Karpas-422 (cell line): ENCODE measurements around the gene REV3L. TPM values are rescaled to one million over a fixed set of nuclear protein-coding genes. Genes with fewer than 3 reads are reported as not detected.
"Not testable (repeated sequence)": the region's sequence is repeated elsewhere in the genome, so short reads cannot be mapped to it uniquely, and the experiment has no call there.

Experiments used
- DNase-seq: peaks from one replicate; pipeline ENCODE4 v3.0.0-alpha.2; 2015
- H2AFZ ChIP-seq: fragments of 200-600 bp; sonication (generic); 2 replicates; pipeline ENCODE4 v1.6.1; 2014; ENCODE audit warnings: antibody characterized with exemption, low read length, mixed read lengths
- H3K27ac ChIP-seq: fragments of 200-600 bp; sonication (generic); 2 replicates; pipeline ENCODE4 v1.5.1; 2014; ENCODE audit warnings: mild to moderate bottlenecking, low read length, moderate library complexity
- H3K27me3 ChIP-seq: fragments of 200-600 bp; sonication (generic); 2 replicates; pipeline ENCODE4 v1.6.1; 2014; ENCODE audit warnings: low read length, mixed read lengths
- H3K36me3 ChIP-seq: fragments of 200-600 bp; sonication (generic); 2 replicates; pipeline ENCODE4 v1.6.1; 2014; ENCODE audit warnings: low read length, mixed read lengths; ENCODE audit not compliant: insufficient read depth
- H3K4me1 ChIP-seq: fragments of 200-600 bp; sonication (generic); 2 replicates; pipeline ENCODE4 v1.6.1; 2014; ENCODE audit warnings: mild to moderate bottlenecking, low read length, mixed read lengths
- H3K4me2 ChIP-seq: fragments of 200-600 bp; sonication (generic); 2 replicates; pipeline ENCODE4 v1.6.1; 2014; ENCODE audit warnings: low read length, low read depth, mild to moderate bottlenecking; ENCODE audit not compliant: poor library complexity, severe bottlenecking
- H3K4me3 ChIP-seq: fragments of 200-600 bp; sonication (generic); 2 replicates; pipeline ENCODE4 v1.5.1; 2014; ENCODE audit warnings: mild to moderate bottlenecking, antibody characterized with exemption, low read length, mixed read lengths
- H3K79me2 ChIP-seq: fragments of 200-600 bp; sonication (generic); 2 replicates; pipeline ENCODE4 v1.6.1; 2014; ENCODE audit warnings: mild to moderate bottlenecking, low read length, mixed read lengths
- H3K9ac ChIP-seq: fragments of 200-600 bp; sonication (generic); 2 replicates; pipeline ENCODE4 v1.6.0; 2014; ENCODE audit warnings: low read length
- H3K9me2 ChIP-seq: fragments of 200-600 bp; sonication (generic), shearing (Covaris generic); replicated peaks from 2 replicates; pipeline ENCODE4 v1.6.0; 2014; ENCODE audit warnings: mild to moderate bottlenecking, low read length, moderate library complexity; ENCODE audit not compliant: insufficient read depth
- H3K9me3 ChIP-seq: fragments of 300-700, 200-600 bp; sonication (generic); 2 replicates; pipeline ENCODE4 v1.6.1; 2014; ENCODE audit warnings: low read length, mixed read lengths
- H4K20me1 ChIP-seq: fragments of 200-600 bp; sonication (generic); 2 replicates; pipeline ENCODE4 v1.6.1; 2014; ENCODE audit warnings: mild to moderate bottlenecking, antibody characterized with exemption, low read length, low read depth; ENCODE audit not compliant: insufficient read depth
- total RNA-seq: library from RNA; depleted of rRNA; stranded (reverse); fragments of >200 nt; shearing (Covaris generic); gene quantifications from 2 replicates; pipeline ENCODE4 v1.2.3, GENCODE V29; 2014; ENCODE audit warnings: low replicate concordance

REV3L gene
- total RNA-seq, 1 experiment from 2014 or later = 64.4 TPM

DNA sequence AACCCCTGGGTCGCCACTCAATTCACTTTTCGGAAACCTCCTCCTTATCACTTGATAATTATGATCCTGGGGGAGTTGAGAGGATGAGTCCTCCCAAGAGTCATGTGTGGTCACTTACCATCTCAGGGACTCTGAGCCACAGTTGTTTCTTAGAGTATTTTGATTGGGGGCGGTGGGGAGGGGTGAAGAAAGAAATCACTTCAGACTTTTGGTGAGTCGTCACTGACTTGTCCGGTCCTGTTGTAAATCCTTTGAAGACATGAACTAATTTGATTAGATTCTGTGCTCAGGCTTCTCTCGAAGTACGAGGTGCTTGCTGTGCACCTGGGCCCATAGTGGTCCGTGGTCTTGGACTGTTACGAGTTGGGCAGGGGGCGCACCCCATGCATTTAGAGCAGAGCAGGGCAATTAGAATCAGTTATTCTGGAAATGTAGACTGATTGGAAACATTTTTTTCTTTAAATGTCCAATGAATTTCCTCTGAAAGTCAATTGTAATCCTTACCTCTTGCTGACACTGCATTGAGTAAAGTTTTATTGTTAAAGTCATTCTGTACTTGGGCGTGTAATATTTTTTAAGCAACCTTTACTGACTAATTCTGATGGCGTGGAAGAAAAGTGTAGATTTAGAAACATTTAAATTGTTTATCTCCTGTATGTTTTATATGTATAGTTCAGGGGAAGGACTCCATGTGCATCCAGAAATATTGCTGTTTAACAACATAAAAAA, 222.3 kb downstream of the REV3L start:
- peak overlapping the region; percentile 59; the same call in 1 of the 2 replicates for H3K27ac ChIP-seq
- peak overlapping the region; percentile 94 for H3K4me2 ChIP-seq
- DNase-seq = no peak

DNA sequence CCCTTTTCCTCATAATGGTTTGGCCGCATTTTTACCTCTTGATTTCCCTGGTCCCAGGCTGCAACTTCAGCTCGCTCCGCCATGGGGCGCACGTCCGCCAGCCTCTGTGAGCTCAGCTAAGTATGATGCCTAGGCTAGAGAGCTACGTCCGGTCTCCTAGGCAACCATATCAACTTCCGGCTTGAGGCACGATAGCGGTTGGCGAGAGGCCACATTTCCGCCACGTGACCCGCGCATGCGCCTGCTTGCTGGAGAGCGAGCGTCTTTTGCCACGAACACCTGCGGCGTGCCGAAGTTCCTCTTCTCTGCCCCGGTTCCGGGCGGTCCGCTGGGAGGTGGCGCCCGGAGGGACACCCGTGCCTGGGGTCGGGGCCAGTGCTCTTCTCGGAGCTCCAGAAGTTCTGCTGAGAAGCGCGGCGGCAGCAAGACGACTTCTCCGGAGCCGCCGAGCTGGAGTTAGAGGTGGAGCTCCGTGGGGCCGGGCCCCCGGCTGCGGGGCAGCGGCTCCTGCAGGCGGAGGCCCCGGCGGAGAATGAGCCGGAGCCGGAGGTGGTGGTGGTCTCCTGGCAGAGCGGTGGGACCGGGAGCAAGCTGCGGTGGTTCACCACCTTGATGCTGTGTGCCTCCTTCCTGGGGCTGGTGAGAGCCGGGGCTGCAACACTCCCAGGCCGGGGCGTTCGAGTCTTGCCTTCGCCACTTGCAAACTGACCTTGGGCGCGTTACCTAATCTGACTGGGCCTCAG, 223.8 kb downstream of the REV3L start:
- Histone ChIP-seq H3K4me1 (peaks cover 23% of the 10 kb centered on the region), H3K4me2 (peak overlapping the region; percentile 94)

More for the DNA sequence above, 222.3 kb downstream of the REV3L start:
- Histone ChIP-seq H3K9me2 (no peaks in the 10 kb centered on the region), H3K4me1 (peaks cover 23% of the 10 kb centered on the region), H3K9ac (peak overlapping the region; percentile 95), H2AFZ (no peak overlapping the region), H3K4me3 (peak overlapping the region; percentile 100), H3K36me3 (peaks cover 16% of the 10 kb centered on the region; the same call in 1 of the 2 replicates), H3K9me3 (no peaks in the 10 kb centered on the region), H3K27me3 (no peaks in the 10 kb centered on the region), H4K20me1 (no peaks in the 10 kb centered on the region), H3K79me2 (peaks cover 54% of the 10 kb centered on the region)

DNA sequence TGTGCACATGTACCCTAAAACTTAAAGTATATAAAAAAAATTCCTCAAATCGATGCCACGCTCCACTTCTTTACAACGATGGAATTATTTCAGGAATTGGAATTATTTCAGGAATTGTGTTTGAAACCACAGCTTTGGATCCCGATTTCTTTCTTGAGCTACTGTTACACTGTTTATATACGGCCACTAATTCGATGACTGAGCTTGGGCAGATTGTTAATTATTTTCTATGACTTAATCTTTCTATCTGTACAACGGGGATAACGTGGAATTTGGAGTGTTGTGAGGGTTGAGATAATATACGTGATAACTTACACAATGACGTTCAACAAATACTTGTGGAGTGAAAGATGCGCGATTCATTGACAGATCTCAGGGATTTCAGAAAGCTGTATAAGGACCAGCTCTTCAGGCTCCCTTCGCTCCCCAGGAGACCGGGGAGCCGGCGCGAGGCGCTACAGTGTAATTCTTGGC, 224.4 kb downstream of the REV3L start:
- Histone ChIP-seq H3K4me2 (peak overlapping the region; percentile 68), H3K4me1 (peaks cover 23% of the 10 kb centered on the region), H3K27ac (no peak overlapping the region), H3K9me3 (no peaks in the 10 kb centered on the region), H3K36me3 (peaks cover 9% of the 10 kb centered on the region; the same call in 1 of the 2 replicates), H4K20me1 (no peaks in the 10 kb centered on the region), H2AFZ (peak overlapping the region; percentile 85), H3K27me3 (no peaks in the 10 kb centered on the region), H3K4me3 (peak overlapping the region; percentile 55), H3K79me2 (peaks cover 39% of the 10 kb centered on the region), H3K9ac (peak overlapping the region; percentile 59), H3K9me2 (no peaks in the 10 kb centered on the region)
- DNase-seq = no peak

More for the DNA sequence above, 223.8 kb downstream of the REV3L start:
- H3K36me3 ChIP-seq = peaks cover 14% of the 10 kb centered on the region; the same call in 1 of the 2 replicates
- no peaks in the 10 kb centered on the region for H3K27me3 ChIP-seq
- peak overlapping the region; percentile 100 for H3K4me3 ChIP-seq
- peaks cover 45% of the 10 kb centered on the region for H3K79me2 ChIP-seq
- peak overlapping the region; percentile 95 for H3K9ac ChIP-seq
- H3K27ac ChIP-seq = peak overlapping the region; percentile 86
- no peaks in the 10 kb centered on the region for H3K9me3 ChIP-seq
- peak overlapping the region; percentile 85 for H2AFZ ChIP-seq
- H3K9me2 ChIP-seq = no peaks in the 10 kb centered on the region
- H4K20me1 ChIP-seq = no peaks in the 10 kb centered on the region
- peak; percentile 100 for DNase-seq

DNA sequence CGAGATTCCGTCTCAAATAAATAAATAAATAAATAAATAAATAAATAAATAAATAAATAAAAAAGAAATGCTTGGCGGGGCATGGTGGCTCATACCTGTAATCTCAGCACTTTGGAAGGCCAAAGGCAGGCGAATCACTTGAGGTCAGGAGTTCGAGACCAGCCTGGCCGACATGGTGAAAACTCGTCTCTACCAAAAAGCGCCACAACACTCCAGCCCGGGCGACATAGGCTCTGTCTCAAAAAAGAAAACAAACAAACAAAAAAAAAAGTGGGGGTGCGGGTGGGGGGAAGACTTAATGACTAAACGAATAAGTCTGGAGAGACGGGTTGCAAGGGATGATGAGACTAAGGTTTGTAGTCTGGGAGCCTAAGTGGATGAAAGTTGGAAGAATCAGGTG, 225.0 kb downstream of the REV3L start:
- Histone ChIP-seq H3K79me2 (peaks cover 37% of the 10 kb centered on the region), H2AFZ (no peak overlapping the region), H4K20me1 (no peaks in the 10 kb centered on the region), H3K27ac (no peak overlapping the region), H3K4me3 (no peak overlapping the region), H3K4me1 (peaks cover 23% of the 10 kb centered on the region), H3K4me2 (no peak overlapping the region), H3K9me2 (no peaks in the 10 kb centered on the region), H3K9ac (no peak overlapping the region), H3K27me3 (no peaks in the 10 kb centered on the region), H3K36me3 (peaks cover 9% of the 10 kb centered on the region; the same call in 1 of the 2 replicates), H3K9me3 (no peaks in the 10 kb centered on the region)
- DNase-seq = no peak

DNA sequence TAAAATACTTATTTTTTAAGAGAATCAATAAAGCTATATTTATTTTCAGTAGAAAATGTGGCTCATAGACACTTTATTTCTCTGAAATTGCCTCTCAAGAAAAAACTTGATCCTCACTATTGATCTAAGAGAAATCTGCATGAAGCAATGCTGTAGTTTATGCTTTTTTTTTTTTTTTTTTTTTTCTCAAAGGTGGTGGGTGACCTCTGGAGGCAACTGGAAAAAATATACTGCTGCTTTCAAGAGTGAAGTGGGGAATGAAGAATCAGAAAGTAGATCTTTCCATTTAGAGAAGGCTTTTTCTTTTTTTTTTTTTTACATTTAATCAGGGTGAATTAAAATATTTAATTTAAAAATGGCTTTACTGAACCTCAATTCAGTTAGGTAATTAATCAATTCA, 226.4 kb downstream of the REV3L start:
- peaks cover 20% of the 10 kb centered on the region for H3K4me1 ChIP-seq
- H3K79me2 ChIP-seq = peaks cover 23% of the 10 kb centered on the region
- no peaks in the 10 kb centered on the region for H3K27me3 ChIP-seq
- no peaks in the 10 kb centered on the region for H3K36me3 ChIP-seq
- H4K20me1 ChIP-seq = no peaks in the 10 kb centered on the region
- no peaks in the 10 kb centered on the region for H3K9me3 ChIP-seq
- H3K9me2 ChIP-seq = no peaks in the 10 kb centered on the region
- no peak for DNase-seq
- H3K9ac ChIP-seq = no peak overlapping the region
- no peak overlapping the region for H3K4me2 ChIP-seq
- no peak overlapping the region for H3K27ac ChIP-seq
- H3K4me3 ChIP-seq = no peak overlapping the region
- 0 out of 2 replicates have a peak overlapping the region, but pooled peaks have one; percentile 26 for H2AFZ ChIP-seq

DNA sequence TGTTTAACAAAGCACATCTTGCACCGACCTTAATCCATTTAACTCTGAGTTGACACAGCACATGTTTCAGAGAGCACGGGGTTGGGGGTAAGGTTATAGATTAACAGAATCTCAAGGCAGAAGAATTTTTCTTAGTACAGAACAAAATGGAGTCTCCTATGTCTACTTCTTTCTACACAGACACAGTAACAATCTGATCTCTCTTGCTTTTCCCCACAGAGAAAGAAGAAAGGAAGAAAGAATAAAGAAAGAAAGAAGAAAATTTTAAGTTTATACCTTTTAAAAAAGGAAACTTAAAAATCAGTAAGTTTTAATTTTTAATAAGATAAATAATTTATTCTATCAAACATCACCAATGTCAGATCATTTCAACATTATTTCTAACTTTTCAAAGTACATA, 227.2 kb downstream of the REV3L start:
- not testable (repeated sequence) for DNase-seq, H3K27me3 ChIP-seq, H3K9me3 ChIP-seq, H3K36me3 ChIP-seq, H3K4me2 ChIP-seq, H2AFZ ChIP-seq, H3K9me2 ChIP-seq, H4K20me1 ChIP-seq, H3K4me3 ChIP-seq, H3K27ac ChIP-seq, H3K9ac ChIP-seq
- H3K79me2 ChIP-seq = peaks cover 16% of the 10 kb centered on the region
- peaks cover 21% of the 10 kb centered on the region for H3K4me1 ChIP-seq

DNA sequence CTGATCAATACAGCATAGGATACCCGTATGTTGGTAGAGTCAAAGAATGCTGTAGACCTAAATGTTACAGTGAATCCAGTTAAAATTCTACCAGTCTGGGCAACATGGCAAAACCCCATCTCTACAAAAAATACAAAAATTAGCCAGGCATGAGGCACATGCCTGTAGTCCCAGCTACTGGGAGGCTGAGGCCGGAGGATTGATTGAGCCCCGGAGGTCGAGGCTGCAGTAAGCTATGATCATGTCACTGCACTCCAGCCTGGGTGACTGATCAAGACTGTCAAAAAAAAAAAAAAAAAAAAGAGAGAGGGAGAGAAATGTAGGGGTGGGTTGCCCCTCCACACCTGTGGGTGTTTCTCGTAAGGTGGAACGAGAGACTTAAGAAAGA, 228.2 kb downstream of the REV3L start:
- DNase-seq = no peak
- H3K79me2 ChIP-seq = peaks cover 5% of the 10 kb centered on the region
- no peak overlapping the region for H3K4me2 ChIP-seq
- H3K4me1 ChIP-seq = peaks cover 11% of the 10 kb centered on the region
- no peak overlapping the region for H3K27ac ChIP-seq
- no peaks in the 10 kb centered on the region for H4K20me1 ChIP-seq
- H3K9me3 ChIP-seq = no peaks in the 10 kb centered on the region
- no peaks in the 10 kb centered on the region for H3K9me2 ChIP-seq
- H2AFZ ChIP-seq = no peak overlapping the region
- no peaks in the 10 kb centered on the region for H3K27me3 ChIP-seq
- H3K4me3 ChIP-seq = no peak overlapping the region
- H3K36me3 ChIP-seq = no peaks in the 10 kb centered on the region
- H3K9ac ChIP-seq = no peak overlapping the region
